ENCODE results near the gene RHNO1.

Gene RHNO1

GRCh38 chr12:2835691-2836403, 41.2 kb upstream of the RHNO1 start:
- no peak overlapping the region for H3K9ac ChIP-seq (ENCODE audit: low read length)
- H3F3A ChIP-seq (ENCODE audit: insufficient read depth) = no peaks in the 10 kb centered on the region
- H3K27me3 ChIP-seq (ENCODE audit: low read length) = no peaks in the 10 kb centered on the region
- no peak overlapping the region for H3K27ac ChIP-seq (ENCODE audit: low read depth, low read length)
- no peak overlapping the region for H3K4me3 ChIP-seq (ENCODE audit: insufficient read depth, low read length, poor library complexity, severe bottlenecking)
- H3K9me3 ChIP-seq (ENCODE audit: insufficient read depth, low read length) = no peaks in the 10 kb centered on the region
- H2AFZ ChIP-seq (ENCODE audit: low read depth, low read length, severe bottlenecking) = no peak overlapping the region
- H4K20me1 ChIP-seq (ENCODE audit: low read depth, low read length) = no peaks in the 10 kb centered on the region
- TF ChIP-seq CTCF (IDR thresholded peaks at IDR 0.05; ENCODE audit: insufficient read depth, low read length, poor library complexity, severe bottlenecking) = no peak
- no peak for TF ChIP-seq EZH2phosphoT487 (conservative IDR thresholded peaks at IDR 0.05; ENCODE audit: low read length)
- H3K79me2 ChIP-seq (ENCODE audit: insufficient read depth, low read length) = no peaks in the 10 kb centered on the region
- H3K4me2 ChIP-seq (ENCODE audit: low read depth, low read length, poor library complexity, severe bottlenecking) = no peak overlapping the region
- no peaks in the 10 kb centered on the region for H3K9me2 ChIP-seq (replicated peaks; ENCODE audit: insufficient read depth, low read length)
- no peaks in the 10 kb centered on the region for H3K36me3 ChIP-seq (ENCODE audit: low read length)

- H3K27me3 ChIP-seq (ENCODE audit: low read length) = no peaks in the 10 kb centered on the region
- no peaks in the 10 kb centered on the region for H3K36me3 ChIP-seq (ENCODE audit: low read length)
- H3K4me2 ChIP-seq (ENCODE audit: low read depth, low read length, poor library complexity, severe bottlenecking) = no peak overlapping the region
- no peaks in the 10 kb centered on the region for H3K9me2 ChIP-seq (replicated peaks; ENCODE audit: insufficient read depth, low read length)
- no peak overlapping the region for H3K27ac ChIP-seq (ENCODE audit: low read depth, low read length)
- H3K9ac ChIP-seq (ENCODE audit: low read length) = no peak overlapping the region
- no peak overlapping the region for H3K4me3 ChIP-seq (ENCODE audit: insufficient read depth, low read length, poor library complexity, severe bottlenecking)
- H3F3A ChIP-seq (ENCODE audit: insufficient read depth) = no peaks in the 10 kb centered on the region
- no peaks in the 10 kb centered on the region for H3K79me2 ChIP-seq (ENCODE audit: insufficient read depth, low read length)
- H2AFZ ChIP-seq (ENCODE audit: low read depth, low read length, severe bottlenecking) = no peak overlapping the region
- no peaks in the 10 kb centered on the region for H4K20me1 ChIP-seq (ENCODE audit: low read depth, low read length)
- no peaks in the 10 kb centered on the region for H3K9me3 ChIP-seq (ENCODE audit: insufficient read depth, low read length)
- TF ChIP-seq CTCF (IDR thresholded peaks at IDR 0.05; ENCODE audit: insufficient read depth, low read length, poor library complexity, severe bottlenecking) = no peak
- TF ChIP-seq EZH2phosphoT487 (conservative IDR thresholded peaks at IDR 0.05; ENCODE audit: low read length) = no peak
Measured at GRCh38 chr12:2836574-2836973, 40.4 kb upstream of the RHNO1 start.

GRCh38 chr12:2841056-2841650, 35.9 kb upstream of the RHNO1 start:
- Histone ChIP-seq H3K79me2 (ENCODE audit: insufficient read depth, low read length) (no peaks in the 10 kb centered on the region), H3K36me3 (ENCODE audit: low read length) (no peaks in the 10 kb centered on the region)
- TF ChIP-seq CTCF (IDR thresholded peaks at IDR 0.05; ENCODE audit: insufficient read depth, low read length, poor library complexity, severe bottlenecking) (no peak), EZH2phosphoT487 (conservative IDR thresholded peaks at IDR 0.05; ENCODE audit: low read length) (no peak)

More at GRCh38 chr12:2841056-2841650, 35.9 kb upstream of the RHNO1 start:
- H3K4me2 ChIP-seq (ENCODE audit: low read depth, low read length, poor library complexity, severe bottlenecking) = no peak overlapping the region
- H3K9me2 ChIP-seq (replicated peaks; ENCODE audit: insufficient read depth, low read length) = no peaks in the 10 kb centered on the region
- H3K27ac ChIP-seq (ENCODE audit: low read depth, low read length) = no peak overlapping the region
- H3K4me3 ChIP-seq (ENCODE audit: insufficient read depth, low read length, poor library complexity, severe bottlenecking) = no peak overlapping the region
- H3F3A ChIP-seq (ENCODE audit: insufficient read depth) = no peaks in the 10 kb centered on the region
- no peaks in the 10 kb centered on the region for H3K27me3 ChIP-seq (ENCODE audit: low read length)
- H2AFZ ChIP-seq (ENCODE audit: low read depth, low read length, severe bottlenecking) = no peak overlapping the region
- H3K9me3 ChIP-seq (ENCODE audit: insufficient read depth, low read length) = no peaks in the 10 kb centered on the region
- H3K9ac ChIP-seq (ENCODE audit: low read length) = no peak overlapping the region
- no peaks in the 10 kb centered on the region for H4K20me1 ChIP-seq (ENCODE audit: low read depth, low read length)

Data from SU-DHL-6 (cell line).